GM18502 (cell line): ENCODE measurements around the gene APEX1.

Experiments
- ATAC-seq: cut with Tn5 transposase; IDR thresholded peaks from one replicate; pipeline ENCODE4 v1.9.1; 2021; ENCODE audit warnings: mild to moderate bottlenecking; ENCODE audit not compliant: unreplicated experiment, poor library complexity

Gene APEX1

DNA sequence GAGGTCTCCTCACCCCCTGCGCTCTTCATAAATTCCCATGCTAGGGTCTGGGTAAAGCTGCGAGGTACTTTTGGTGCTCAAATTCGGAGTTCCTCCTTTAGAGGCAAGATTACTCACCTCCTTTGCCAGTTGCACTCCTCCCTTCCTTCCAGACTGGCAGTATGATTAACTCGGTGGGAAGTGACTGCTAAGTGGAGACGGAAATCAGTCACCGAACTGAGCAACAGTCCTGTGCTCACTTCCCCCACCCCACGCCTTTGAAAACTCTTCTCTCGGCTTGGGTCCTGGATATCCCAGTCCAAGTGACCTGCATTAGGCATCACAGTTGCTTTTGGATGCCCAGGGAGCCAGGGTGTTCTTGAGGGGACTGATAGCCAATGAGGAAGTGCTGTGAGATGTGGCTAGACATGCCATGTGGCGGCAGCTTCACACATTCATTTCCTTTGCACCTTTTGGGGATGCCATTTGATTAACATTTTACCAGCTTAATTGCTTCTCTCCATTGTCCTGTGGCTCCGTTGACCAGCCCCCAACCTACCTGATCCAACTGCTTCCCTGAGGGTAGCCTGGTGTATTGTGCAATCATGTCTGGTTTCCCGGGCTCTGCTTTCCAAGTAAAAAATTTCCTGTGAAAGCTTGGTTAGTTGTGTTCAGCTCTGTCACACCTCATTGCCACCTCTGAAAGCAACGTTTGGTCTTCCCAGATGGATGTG lies 15.0 kb downstream of the APEX1 start:
- peak; percentile 43 for ATAC-seq

DNA sequence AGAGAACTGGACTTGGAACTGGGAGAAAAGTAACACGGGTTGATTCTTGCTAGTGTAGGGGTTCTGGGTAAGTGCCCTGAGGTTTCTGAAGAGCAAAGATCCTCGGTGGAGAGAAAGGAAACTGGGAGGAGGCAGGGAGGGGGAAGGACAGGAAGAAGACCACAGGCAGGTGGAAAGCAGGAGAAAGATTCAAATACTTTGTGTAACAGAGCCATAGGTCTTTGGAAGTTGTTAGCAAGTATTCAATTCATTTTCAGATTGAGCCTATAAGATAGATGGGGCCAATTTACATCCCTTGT lies 15.5 kb downstream of the APEX1 start:
- ATAC-seq, result no peak

DNA sequence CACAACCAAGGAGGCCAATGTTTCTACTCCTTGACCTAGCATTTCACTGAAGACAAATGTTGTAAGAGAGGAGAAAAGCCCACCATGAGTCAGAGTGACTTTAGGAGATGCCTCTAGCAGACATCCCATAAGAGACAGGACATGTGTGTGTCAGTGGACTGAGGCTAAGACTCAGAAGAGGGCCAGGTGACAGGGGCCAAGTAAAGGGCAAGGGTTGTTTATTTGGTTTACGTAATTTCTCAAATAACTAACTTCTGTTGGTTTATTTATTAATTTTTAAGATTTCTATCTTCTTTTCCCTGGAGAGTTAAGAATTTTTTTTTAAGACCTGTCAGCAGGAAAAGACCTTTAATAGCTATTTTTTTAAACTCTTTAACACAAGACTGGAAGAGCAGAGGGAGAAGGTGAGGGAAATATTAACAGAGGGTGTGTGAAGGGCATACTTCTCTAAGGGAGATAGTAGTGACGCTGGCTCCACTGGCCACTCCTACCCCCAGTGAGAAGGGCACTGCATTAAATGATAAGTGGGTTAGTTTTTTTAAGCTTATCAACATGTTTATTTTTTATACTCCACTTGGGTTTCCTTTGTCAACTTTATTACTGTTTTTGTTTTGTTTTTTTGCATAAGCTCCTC lies 17.6 kb downstream of the APEX1 start:
- ATAC-seq, result no peak

DNA sequence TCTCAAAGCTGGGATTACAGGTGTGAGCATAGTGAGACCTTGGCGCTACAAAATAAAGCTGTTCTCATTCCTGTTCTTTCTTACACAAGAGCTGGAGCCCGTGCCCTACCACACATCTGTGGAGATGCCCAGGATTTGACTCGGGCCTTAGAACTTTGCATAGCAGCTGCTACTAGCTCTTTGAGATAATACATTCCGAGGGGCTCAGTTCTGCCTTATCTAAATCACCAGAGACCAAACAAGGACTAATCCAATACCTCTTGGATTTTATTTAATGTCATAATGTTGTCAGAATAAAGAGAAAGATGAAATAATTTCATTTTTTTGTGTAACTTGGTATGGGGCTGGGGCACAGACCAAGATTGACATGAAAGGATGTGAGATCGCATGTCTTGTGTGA lies 21.8 kb downstream of the APEX1 start:
- ATAC-seq, result no peak

DNA sequence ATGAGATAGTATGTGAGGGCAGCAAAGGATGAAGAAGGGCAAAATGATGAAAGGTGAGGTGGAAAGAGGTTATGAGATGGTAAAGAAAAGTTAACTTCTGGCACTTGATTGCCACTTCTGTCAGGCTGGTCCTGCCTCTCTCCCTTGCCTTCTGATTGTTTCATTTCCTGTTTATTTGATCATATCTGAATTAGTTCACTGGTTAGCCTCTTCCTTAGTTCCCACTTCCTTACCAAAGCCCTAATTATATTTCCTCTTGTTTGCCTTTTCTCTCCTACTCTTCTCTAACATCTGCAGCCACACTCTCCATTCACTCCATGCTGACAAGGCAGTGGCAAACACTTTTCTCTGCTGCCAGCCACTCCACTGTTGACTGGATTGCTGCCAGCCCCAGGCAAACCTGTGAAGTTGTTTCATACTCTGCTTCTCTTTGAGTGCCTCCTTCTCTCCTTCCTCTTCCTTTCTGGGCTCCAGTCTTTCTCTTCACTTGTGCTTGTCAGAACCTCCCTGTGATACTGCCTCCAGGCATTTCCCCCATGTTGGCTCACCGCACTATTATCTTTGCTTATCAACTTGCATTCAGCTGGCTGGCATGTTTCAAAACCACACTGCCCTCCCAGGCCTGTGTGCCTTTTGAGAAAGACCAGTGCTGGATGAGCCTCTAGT lies 22.3 kb downstream of the APEX1 start:
- no peak for ATAC-seq

DNA sequence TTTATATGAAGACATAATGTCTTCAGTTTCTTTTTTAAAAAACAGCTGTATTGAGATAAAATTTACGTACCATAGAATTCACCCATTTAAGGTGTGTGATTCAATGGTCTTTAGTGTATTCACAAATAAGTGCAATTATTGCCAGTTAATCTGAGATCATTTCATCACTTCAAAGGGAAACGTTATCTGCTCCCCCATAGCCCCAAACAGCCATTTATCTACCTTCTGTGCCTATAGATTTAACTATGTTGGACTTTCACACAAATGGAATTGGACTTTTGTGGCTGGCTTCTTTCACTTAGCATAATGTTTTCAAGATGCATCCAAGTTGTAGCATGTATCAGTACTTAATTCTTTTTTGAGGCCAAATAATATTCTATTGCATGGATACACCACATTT lies 23.9 kb downstream of the APEX1 start:
- ATAC-seq, result no peak

DNA sequence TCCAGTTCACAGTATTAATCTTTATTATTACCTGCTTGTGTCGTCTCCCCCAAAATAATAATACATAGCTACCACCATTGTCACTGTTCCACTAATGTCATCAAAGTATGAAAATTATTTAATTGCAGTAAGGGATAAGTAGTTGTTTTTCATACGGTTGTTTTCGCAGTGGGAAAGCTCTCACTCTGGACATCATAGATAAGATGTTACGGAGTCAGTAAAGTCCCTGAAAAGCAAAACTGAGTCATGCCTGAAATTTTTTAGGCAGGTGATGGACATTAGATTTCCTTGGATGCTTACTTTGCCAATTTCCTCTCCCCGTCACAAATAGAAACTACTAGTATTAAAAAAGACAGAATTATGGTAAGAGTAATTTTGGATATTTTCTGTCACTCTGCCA lies 27.4 kb downstream of the APEX1 start:
- no peak for ATAC-seq

DNA sequence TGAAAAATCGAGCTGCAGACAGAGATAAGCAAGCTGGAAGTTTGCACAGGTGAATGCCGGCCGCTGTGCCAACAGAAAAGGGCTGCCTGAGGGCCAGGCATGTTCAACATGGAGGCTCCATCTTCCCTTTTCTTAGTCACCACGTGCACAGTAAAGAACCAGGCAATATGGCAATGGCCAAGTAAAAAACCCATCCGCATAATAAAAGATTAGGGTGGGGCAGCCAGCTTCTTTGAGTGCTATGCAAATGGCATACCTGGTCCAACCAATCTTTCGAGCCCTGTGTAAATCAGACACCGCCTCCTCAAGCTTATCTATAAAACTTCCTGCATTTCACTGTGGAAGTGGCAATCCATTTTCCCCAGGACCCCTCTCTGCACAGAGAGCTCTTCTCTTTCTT lies 30.9 kb downstream of the APEX1 start:
- no peak for ATAC-seq

DNA sequence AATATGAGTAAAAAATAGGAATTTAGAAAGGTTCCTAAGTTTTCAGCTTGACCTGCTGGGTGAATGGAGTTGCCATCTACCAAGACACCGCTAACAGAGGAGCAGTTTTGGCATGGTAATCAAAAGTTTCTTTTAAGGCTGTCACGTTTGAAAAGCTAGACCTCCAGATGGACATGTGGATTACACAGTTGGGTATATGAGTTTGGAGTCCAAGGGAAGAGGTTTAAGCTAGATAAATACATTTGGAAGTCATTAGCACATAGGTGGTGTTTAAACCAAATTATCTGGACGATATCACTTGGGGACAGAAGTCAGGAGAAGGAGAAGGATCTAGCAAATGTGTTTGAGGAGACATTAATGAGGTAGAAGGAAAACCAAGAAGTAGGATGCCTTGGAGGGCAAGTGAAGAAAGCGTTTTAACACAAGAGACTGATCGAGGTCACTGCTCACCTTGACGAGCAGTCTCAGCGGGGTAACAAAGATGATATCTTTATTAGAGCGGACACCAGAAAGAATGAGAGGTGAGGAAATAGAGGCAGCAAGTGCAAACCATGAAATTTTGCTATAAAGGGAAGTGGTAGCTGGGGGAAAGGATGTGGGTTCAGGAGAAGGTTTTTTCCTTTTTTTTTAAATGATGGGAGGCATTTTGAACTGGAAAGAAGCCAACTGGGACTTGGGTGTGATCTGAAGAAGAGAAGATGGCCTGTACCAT lies 31.8 kb downstream of the APEX1 start:
- ATAC-seq, result no peak

DNA sequence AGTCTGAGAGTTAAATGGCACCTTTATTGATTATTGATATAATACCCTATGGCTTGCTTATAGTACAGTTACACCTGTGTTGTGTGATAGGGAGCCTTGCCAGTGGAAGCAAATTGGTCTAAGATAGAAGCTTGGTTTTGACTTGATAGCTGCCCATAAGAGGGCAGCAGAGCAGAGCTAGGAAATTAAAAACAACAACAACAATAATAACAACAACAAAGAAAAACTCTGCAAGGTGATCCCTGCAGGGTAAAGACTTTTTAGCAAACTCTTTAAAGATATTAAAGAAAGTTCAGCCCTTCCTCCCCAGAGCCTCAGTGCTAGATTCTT lies 32.3 kb downstream of the APEX1 start:
- no peak for ATAC-seq

DNA sequence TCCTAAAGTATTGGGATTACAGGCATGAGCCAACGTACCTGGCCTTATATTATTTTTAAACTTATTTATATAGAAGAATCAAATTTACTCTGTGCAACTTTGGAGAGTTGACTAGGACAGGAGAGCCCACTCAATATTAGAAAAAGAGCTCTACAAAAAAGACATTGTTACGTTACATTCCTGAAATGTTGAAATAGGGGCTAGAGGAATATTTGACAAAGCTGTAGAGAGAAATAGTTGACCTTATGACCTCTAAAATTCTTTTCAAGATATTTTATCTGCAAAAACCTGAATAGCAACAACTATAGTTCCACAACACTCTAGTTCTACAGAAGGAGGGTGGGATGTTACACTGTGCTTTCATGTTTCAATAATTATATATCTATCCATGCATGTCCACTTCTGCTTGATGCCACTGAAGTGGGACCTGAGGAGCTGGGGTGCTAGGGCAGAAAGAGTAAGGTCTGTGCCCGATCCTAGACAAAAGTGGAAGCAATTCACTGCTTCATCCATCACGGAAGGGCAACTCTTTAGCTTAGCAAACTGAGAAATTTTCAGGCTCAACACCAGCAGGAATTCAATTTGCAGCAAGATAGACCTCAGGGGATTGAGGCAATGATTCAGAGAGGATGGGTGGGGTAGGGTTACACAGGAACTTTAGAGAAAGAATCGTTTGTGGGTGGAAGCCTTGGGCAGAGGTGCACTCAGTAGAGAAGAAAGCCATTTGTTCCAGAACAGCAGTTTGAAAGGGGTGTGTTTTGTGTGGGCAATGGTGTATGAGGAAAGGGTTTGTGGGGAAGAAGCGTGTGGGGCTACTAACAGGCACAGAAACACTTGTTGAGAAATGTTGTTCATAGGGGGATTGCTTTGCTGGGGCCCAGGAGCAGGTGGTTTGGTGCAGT lies 34.3 kb downstream of the APEX1 start:
- no peak for ATAC-seq

DNA sequence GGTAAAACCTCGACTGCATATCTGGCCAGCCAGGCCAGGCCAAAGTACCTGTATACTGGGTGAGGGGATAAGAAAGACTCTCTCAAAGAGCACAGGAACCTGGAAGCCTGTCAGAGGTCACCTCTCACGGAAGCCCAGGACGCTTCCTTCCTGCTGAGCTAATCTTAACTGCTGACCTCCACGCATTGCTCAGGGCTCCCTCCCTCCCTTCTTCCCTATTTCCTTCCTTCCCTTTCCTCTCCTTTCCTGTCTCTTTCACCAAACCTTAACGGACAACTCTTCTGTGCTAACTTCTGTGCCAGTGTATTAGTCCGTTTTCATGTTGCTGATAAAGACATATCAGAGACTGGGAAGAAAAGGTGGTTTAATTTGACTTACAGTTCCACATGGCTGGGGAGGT lies 35.5 kb downstream of the APEX1 start:
- ATAC-seq, result no peak

DNA sequence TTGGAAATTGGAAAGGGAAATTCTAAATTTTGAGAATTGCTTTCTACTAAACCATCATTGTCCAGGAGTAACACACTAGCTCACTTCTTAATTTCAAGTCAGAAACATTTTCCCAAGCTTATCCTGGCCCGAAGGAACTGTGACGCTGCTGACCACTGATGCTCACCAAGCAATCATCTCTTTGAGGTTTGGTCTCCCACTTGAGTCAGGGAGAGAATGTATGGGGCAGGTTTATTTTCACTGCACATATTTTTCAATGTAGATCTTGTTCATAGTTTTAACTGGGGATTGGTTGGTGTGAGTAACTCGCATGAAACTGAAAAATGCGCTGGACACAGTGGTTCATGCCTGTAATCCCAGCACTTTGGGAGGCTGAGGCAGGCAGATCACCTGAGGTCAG lies 37.5 kb downstream of the APEX1 start:
- no peak for ATAC-seq

DNA sequence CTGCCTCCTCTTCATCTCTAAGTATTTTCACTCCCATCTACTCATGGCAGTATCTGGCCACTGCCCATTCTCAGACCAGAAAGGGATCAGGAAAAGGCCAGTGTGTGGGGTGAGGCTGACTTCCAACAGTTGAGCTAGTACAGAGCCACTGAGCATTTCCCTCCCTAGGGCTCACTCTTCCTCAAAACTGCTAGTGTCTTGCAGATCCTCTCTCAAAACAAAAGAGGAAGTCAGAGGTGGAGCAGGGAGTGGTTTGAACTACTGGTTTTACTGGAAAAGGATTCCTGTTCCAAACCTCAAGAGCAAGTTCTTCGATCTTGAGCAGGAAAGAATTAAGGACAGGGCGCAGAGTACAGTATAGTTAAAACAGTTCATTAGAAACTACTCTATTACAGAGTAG lies 38.6 kb downstream of the APEX1 start:
- no peak for ATAC-seq

DNA sequence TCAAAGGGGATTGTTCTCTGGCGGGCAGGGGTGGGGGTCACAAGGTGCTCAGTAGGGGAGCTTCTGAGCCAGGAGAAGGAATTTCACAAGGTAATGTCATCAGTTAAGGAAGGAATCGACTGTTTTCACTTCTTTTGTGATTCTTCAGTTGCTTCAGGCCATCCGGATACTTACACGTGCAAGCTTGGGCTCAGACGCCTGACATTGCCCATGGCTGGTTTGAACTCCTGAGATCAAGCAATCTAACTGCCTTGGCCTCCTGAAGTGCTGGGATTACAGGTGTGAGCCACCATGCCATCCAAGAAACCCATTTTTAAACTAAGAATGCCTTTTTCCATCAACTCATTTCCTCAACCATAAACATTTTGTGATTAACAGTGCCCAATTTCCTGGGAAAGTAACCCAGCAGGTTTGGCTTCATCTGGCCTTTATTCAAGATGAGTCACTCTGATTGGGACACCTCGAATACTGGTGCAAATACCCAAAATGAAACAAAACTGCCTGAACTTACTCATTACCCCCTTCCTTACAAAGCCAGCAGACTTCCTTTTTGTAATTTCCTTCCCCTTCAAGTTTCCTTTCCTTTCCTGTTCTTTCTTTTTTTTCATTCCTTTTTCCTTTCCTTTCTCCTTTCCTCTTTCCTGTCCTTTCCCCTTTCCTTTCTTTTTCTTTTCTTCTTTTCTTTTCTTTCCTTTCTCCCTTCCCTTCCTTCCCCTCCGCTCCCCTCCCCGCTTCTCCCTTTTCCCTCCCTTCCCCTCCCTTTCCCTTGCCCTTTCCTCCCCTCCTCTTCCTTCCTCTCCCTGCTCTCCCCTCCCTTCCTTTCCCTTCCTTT lies 40.1 kb downstream of the APEX1 start:
- ATAC-seq, result no peak

DNA sequence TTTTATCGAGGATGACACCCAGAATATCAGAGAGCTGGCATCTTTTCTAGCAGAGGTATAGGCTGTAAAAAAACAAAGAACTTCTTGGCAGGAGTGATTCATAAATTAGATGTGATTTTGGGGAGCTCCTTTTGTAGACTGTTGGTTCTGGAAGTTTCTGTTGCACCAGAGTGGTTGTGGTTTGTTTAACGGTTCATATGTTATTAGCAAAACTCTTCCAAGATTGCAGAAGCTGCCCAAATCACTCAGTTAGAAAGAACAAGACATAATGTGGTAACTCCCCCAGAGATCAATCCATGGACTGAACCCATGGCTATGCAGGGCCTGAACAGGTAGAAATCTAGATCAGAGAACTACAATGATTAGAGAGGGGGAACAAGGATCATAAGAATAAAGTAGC lies 43.6 kb downstream of the APEX1 start:
- no peak for ATAC-seq

DNA sequence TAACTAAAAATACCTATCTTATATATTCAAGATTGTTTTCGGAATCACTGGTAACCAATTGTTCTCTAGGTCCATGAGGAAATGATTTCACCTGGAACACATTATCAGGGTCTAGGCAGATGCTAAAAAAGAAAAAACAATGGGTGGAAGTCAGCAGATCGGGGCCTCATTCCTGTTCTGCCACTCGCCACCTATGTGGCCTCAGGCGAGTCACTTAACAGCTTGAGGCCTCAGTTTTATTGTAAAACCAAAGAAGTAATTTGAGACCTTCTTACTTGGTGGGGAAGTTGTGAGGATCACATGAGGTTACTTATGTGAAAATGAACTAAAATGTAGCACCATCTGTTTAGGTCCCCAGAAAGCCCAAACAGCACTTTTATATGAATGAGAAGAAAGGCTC lies 44.1 kb downstream of the APEX1 start:
- no peak for ATAC-seq

DNA sequence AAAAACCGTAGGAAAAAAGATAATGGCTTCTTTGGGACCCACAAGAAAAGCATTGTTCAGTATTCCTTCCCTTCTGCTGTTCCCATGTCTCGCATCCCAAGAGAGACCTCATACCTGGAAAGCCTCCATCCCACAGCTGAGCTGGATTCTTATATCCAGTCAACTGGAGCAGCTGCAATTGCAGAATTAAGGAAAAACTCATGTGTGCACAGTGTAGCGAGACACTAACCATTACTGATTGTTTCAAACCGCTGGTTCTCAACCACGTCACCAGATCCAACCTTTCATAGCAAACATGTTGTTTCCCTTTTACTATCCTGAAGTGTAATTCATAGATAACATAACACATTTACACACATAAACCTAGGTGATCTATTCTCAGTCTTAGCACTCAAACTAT lies 44.9 kb downstream of the APEX1 start:
- no peak for ATAC-seq

DNA sequence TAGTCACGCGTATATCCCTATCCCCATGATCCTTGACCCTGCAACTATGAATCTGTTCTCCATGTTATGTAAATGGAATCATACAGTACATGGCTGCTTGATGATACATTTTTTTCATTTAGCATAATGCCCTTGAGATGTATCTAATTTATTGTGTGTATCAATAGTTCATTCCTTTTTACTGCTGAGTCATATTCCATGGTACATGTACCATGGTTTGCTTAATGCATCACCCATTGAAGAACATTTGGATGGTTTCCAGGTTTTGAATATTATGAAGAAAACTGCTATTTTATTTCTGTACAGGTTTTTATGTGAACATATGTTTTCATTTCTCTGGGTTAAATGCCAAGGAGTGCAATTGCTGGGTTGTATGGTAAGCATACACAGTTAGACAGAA lies 46.3 kb downstream of the APEX1 start:
- ATAC-seq, result no peak

DNA sequence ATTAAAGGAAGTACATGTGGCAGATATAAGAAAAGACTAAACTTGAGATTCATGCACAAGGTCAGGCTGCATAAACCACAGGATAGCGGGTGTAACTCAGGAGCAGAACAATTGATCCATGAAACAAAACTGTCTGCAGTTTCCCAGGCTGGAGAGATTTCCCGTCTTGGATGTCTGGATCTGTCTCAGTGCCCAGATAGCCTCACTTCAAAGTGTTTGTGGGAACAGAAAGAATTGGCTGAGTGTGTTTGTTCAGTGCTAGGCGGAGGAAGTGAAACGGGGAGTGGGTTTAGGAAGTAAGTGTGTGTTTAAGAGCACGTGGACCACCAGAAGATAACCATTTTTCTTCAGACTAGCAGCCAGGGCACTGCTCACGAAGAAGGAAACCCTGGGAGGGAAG lies 48.9 kb downstream of the APEX1 start:
- no peak for ATAC-seq
